ENCODE results near the gene MDH1.

MDH1 gene

GRCh38 chr2:63642946-63643345, 54.2 kb downstream of the MDH1 start:
- DNase-seq, result no peak

- no peak for DNase-seq
Observed at GRCh38 chr2:63643486-63643885, 54.7 kb downstream of the MDH1 start.

DNA sequence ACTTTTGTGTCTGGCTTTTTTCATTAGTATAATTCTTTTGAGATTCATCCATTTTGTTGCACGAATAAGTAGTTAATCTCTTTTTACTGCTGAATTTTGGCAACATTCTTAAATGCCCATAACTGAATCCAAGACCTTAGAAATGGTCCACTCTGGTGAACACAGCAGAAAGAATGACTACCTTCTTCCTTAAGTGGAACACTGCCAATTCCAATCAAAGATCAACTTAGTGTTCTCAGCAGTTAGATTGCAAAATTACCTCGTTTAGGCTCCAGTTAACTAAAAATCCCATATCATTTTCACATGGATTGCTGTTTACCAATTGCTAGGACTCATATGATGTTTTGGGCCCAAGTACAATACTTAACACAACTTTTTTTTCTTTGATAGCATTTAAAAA, 59.9 kb downstream of the MDH1 start:
- DNase-seq, result no peak

- no peak for DNase-seq
Observed at GRCh38 chr2:63649829-63650228, 61.1 kb downstream of the MDH1 start.

- no peak for DNase-seq
Observed at GRCh38 chr2:63650756-63651155, 62.0 kb downstream of the MDH1 start.

DNA sequence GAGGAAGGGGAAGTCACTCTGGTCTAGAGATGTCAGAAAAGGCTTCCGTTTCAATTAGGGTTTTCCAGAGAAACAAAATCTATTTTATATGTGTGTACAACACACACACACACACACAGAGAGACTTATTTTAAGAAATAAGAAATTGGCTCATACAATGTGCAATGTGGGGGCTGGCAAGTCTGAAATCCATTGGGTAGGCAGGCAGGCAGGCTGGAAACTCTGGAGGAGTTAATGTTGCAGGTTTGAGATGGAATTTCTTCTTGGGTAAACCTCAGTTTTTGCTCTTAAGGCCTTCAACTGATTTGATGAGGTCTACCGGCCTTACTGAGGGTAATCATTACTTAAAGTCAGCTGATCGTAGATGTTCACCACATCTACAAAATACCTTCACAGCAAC, 62.6 kb downstream of the MDH1 start:
- DNase-seq, result no peak

GRCh38 chr2:63651861-63652651, 63.3 kb downstream of the MDH1 start:
- DNase-seq, result no peak

DNA sequence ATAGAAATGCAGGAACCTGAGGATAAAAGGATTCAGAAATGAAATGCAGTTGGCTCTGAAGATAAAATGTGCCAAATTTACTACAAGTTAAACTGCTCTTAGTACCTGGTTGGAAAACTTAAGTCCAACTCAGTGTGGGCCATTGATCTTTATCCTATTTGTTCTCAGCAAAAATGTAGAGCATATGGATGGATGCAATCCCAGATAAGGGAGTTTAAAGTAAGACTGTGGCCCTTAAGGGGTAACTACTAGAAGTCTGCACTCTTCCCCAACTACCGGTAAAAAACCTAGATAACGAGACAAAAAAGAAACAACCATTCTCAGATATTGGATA, 63.9 kb downstream of the MDH1 start:
- no peak for DNase-seq

GRCh38 chr2:63654959-63655358, 66.2 kb downstream of the MDH1 start:
- DNase-seq, result no peak

Measured in bone marrow (tissue), 2 donors.